K562 (cell line): ENCODE results near the gene BRPF1. TPM values are rescaled to one million over a fixed set of nuclear protein-coding genes. Genes with fewer than 3 reads are reported as not detected.

ENCODE experiments used
- ARNT ChIP-seq, 2 experiments: fragments of 450-650 bp; IDR thresholded peaks; 2 replicates each; pipeline ENCODE4 v1.6.1; 2016; ENCODE audit warnings: mild to moderate bottlenecking in 1 of 2
- CUX1 ChIP-seq: fragments of 200-800 bp; sonication (Bioruptor generic); IDR thresholded peaks from 2 replicates; pipeline ENCODE4 v1.6.1; 2016; ENCODE audit warnings: missing genetic modification characterization, missing compliant biosample characterization
- DNMT1 ChIP-seq: fragments of 450-650 bp; IDR thresholded peaks from 2 replicates; pipeline ENCODE4 v1.6.1; 2016; ENCODE audit warnings: antibody characterized with exemption, mild to moderate bottlenecking
- EP300 ChIP-seq: IDR thresholded peaks from 2 replicates; pipeline ENCODE4 v1.6.1; 2012; ENCODE audit warnings: low read length, improper control_type of control experiment
- GATAD2B ChIP-seq: fragments of 450-650 bp; IDR thresholded peaks from 2 replicates; pipeline ENCODE4 v1.6.1; 2017; ENCODE audit warnings: mild to moderate bottlenecking, borderline replicate concordance
- HBP1 ChIP-seq: fragments of 450-650 bp; formaldehyde crosslinking; IDR thresholded peaks from 2 replicates; pipeline ENCODE4 v1.4.0; 2022; ENCODE audit warnings: missing genetic modification characterization
- HCFC1 ChIP-seq: IDR thresholded peaks from 2 replicates; pipeline ENCODE4 v1.6.1; 2012; ENCODE audit warnings: low read depth, low read length, improper control_type of control experiment
- KAT8 ChIP-seq: fragments of 450-650 bp; IDR thresholded peaks from 2 replicates; pipeline ENCODE4 v1.6.1; 2016; ENCODE audit warnings: low read depth, mild to moderate bottlenecking
- KHSRP ChIP-seq: fragments of 450-650 bp; IDR thresholded peaks from 2 replicates; pipeline ENCODE4 v1.6.1; 2017
- KLF16 ChIP-seq: IDR thresholded peaks from 2 replicates; pipeline ENCODE4 v1.6.1; 2016; ENCODE audit warnings: antibody characterized with exemption
- PHB ChIP-seq: fragments of 250-450 bp; sonication (Bioruptor Pico); IDR thresholded peaks from 2 replicates; pipeline ENCODE4 v1.5.0; 2021
- PRMT5 ChIP-seq: sonication (generic); formaldehyde crosslinking; IDR thresholded peaks from 2 replicates; pipeline ENCODE4 v1.5.0; 2020; ENCODE audit warnings: missing genetic modification reagents
- PRPF4 ChIP-seq: fragments of 200-400 bp; formaldehyde crosslinking; IDR thresholded peaks from one replicate; pipeline ENCODE4 v1.6.1; 2017; ENCODE audit warnings: low read length, low read depth, mild to moderate bottlenecking; ENCODE audit not compliant: insufficient read depth, poor library complexity, severe bottlenecking
- RB1 ChIP-seq: fragments of 450-650 bp; IDR thresholded peaks from 2 replicates; pipeline ENCODE4 v1.6.1; 2017; ENCODE audit warnings: low read depth, mild to moderate bottlenecking
- TCFL5 ChIP-seq: fragments of 250-450 bp; sonication (Bioruptor Pico); conservative IDR thresholded peaks from 2 replicates; pipeline ENCODE4 v1.6.1; 2021; ENCODE audit warnings: mild to moderate bottlenecking, moderate library complexity, matching md5 sums
- TRIM25 ChIP-seq: fragments of 450-650 bp; IDR thresholded peaks from 2 replicates; pipeline ENCODE4 v1.7.0; 2016; ENCODE audit warnings: borderline replicate concordance
- ZBTB49 ChIP-seq: sonication (generic); formaldehyde crosslinking; IDR thresholded peaks from 2 replicates; pipeline ENCODE4 v1.8.0; 2022; ENCODE audit warnings: missing genetic modification reagents, mild to moderate bottlenecking, borderline replicate concordance
- ZFP36 ChIP-seq: fragments of 150-350 bp; IDR thresholded peaks from 2 replicates; pipeline ENCODE4 v1.6.1; 2018; ENCODE audit warnings: low read length, low read depth; ENCODE audit not compliant: partially characterized antibody
- ZNF780A ChIP-seq: fragments of 250-450 bp; sonication (Bioruptor Pico); IDR thresholded peaks from 2 replicates; pipeline ENCODE4 v1.5.0; 2021; ENCODE audit warnings: mild to moderate bottlenecking
- polyA plus RNA-seq, 8 experiments: library from polyadenylated mRNA; depleted of rRNA in 4 of 8; stranded (reverse) in 5 of 8; unstranded in 3 of 8; fragments of >200 nt; fragmentation: Nextera tagmentation in 2 of 8; fragmentation: Illumina TruSeq in 1 of 8; extraction: Ambion mirVana in 2 of 8; extraction: Trizol in 1 of 8; gene quantifications; 2 replicates each; pipeline versions ENCODE4 v1.2.1 to v1.2.3, GENCODE V29; 2011 to 2014; ENCODE audit warnings: inconsistent platforms in 1 of 8, missing spikeins in 1 of 8
- total RNA-seq, 7 experiments: library from RNA; depleted of rRNA in 6 of 7; stranded (reverse); fragments of >200 nt in 6 of 7; fragmentation: Illumina TruSeq in 2 of 7; extraction: Trizol in 2 of 7; gene quantifications; 2 replicates each; pipeline versions ENCODE4 v1.2.1 to v1.2.3, GENCODE V29; 2011 to 2021; ENCODE audit warnings: low replicate concordance in 1 of 7

BRPF1 gene
- total and polyA plus RNA-seq, 9 of the 15 experiments (the other 6 are each of a cell fraction or from before 2014, with no cell fraction given) = 1.1 to 40.2 (median 23.5) TPM

- no peak for TF ChIP-seq CUX1
- TF ChIP-seq PHB (CRISPR knock-in tag) = peak; percentile 62; the same call in 1 of the 2 replicates
- no peak for TF ChIP-seq TCFL5
- no peak for TF ChIP-seq KHSRP
- no peak for TF ChIP-seq ZFP36
- TF ChIP-seq ZNF780A (CRISPR knock-in tag) = 0 out of 2 replicates have a peak, but pooled peaks have one; percentile 46
- TF ChIP-seq ARNT (IDR thresholded peaks at IDR 0.05) = peak in 1 of 2 experiments; percentile 68; a peak in 1 of 4 replicates
- no peak for TF ChIP-seq RB1
- no peak for TF ChIP-seq ZBTB49 (CRISPR knock-in tag)
- TF ChIP-seq KAT8 = no peak
- TF ChIP-seq HCFC1 = 0 out of 2 replicates have a peak, but pooled peaks have one; percentile 9
- 0 out of 2 replicates have a peak, but pooled peaks have one; percentile 66 for TF ChIP-seq TRIM25
- no peak for TF ChIP-seq KLF16
- TF ChIP-seq DNMT1 = 0 out of 2 replicates have a peak, but pooled peaks have one; percentile 47
- TF ChIP-seq GATAD2B = peak; percentile 77; the same call in 1 of the 2 replicates
- TF ChIP-seq HBP1 (CRISPR knock-in tag) = no peak
- no peak for TF ChIP-seq PRPF4
- no peak for TF ChIP-seq PRMT5 (CRISPR knock-in tag)
- TF ChIP-seq EP300 = no peak
Observed at GRCh38 chr3:9791790-9792404, 60.4 kb downstream of the BRPF1 start (continued).
